Measurements from ENCODE around the gene FRMPD4. TPM values are rescaled to one million over a fixed set of nuclear protein-coding genes. Genes with fewer than 3 reads are reported as not detected.

FRMPD4 gene
- total and polyA plus RNA-seq, 8 donors, result 0.45 to 0.86 (median 0.68) TPM; not detected in 2

GRCh38 chrX:12711435-12712040, 573.3 kb downstream of the FRMPD4 start:
- ATAC-seq, result no peak
- no peak for DNase-seq
- H3K4me3 ChIP-seq, result no peak overlapping the region
- intact Hi-C loops (cut with DNase I), result no loop called here
- H3K4me1 ChIP-seq, result no peaks in the 10 kb centered on the region
- no peaks in the 10 kb centered on the region for H3K36me3 ChIP-seq
- no peak for TF ChIP-seq CTCF (IDR thresholded peaks at IDR 0.05)
- H3K9me3 ChIP-seq, result no peaks in the 10 kb centered on the region
- no peaks in the 10 kb centered on the region for H3K27me3 ChIP-seq
- H3K27ac ChIP-seq, result no peak overlapping the region

GRCh38 chrX:12716574-12716973, 578.3 kb downstream of the FRMPD4 start:
- intact Hi-C loops (cut with DNase I), result no loop called here
- Histone ChIP-seq H3K9me3 (no peaks in the 10 kb centered on the region), H3K4me3 (no peak overlapping the region), H3K4me1 (no peaks in the 10 kb centered on the region), H3K27ac (no peak overlapping the region), H3K27me3 (no peaks in the 10 kb centered on the region), H3K36me3 (no peaks in the 10 kb centered on the region)
- DNase-seq (no peak), ATAC-seq (no peak)
- no peak for TF ChIP-seq CTCF (IDR thresholded peaks at IDR 0.05)

GRCh38 chrX:12719837-12720236, 581.6 kb downstream of the FRMPD4 start:
- Histone ChIP-seq H3K27me3 (no peaks in the 10 kb centered on the region), H3K27ac (no peak overlapping the region), H3K36me3 (no peaks in the 10 kb centered on the region), H3K9me3 (no peaks in the 10 kb centered on the region), H3K4me1 (no peaks in the 10 kb centered on the region), H3K4me3 (no peak overlapping the region)
- no peak for ATAC-seq
- intact Hi-C loops (cut with DNase I), result no loop called here
- DNase-seq, result no peak
- TF ChIP-seq CTCF (IDR thresholded peaks at IDR 0.05), result no peak

GRCh38 chrX:12721042-12721441, 582.8 kb downstream of the FRMPD4 start:
- intact Hi-C loops (cut with DNase I), result no loop called here
- Histone ChIP-seq H3K9me3 (no peaks in the 10 kb centered on the region), H3K4me3 (no peak overlapping the region), H3K4me1 (no peaks in the 10 kb centered on the region), H3K27me3 (no peaks in the 10 kb centered on the region), H3K27ac (no peak overlapping the region), H3K36me3 (no peaks in the 10 kb centered on the region)
- DNase-seq (no peak), ATAC-seq (no peak)
- TF ChIP-seq CTCF (IDR thresholded peaks at IDR 0.05), result no peak

- H3K27ac ChIP-seq, result no peak overlapping the region
- intact Hi-C loops (cut with DNase I), result no loop called here
- no peaks in the 10 kb centered on the region for H3K9me3 ChIP-seq
- no peak overlapping the region for H3K4me3 ChIP-seq
- H3K36me3 ChIP-seq, result no peaks in the 10 kb centered on the region
- DNase-seq (no peak), ATAC-seq (no peak)
- H3K4me1 ChIP-seq, result no peaks in the 10 kb centered on the region
- no peak for TF ChIP-seq CTCF (IDR thresholded peaks at IDR 0.05)
- H3K27me3 ChIP-seq, result no peaks in the 10 kb centered on the region
Measured at GRCh38 chrX:12722314-12722713, 584.0 kb downstream of the FRMPD4 start.
